ENCODE results near the gene GARS1. TPM values are rescaled to one million over a fixed set of nuclear protein-coding genes. Genes with fewer than 3 reads are reported as not detected.

The GARS1 gene
- total and polyA plus RNA-seq, 9 of the 15 experiments (the other 6 are each of a cell fraction or from before 2014, with no cell fraction given): 142 to 769 (median 272) TPM

DNA sequence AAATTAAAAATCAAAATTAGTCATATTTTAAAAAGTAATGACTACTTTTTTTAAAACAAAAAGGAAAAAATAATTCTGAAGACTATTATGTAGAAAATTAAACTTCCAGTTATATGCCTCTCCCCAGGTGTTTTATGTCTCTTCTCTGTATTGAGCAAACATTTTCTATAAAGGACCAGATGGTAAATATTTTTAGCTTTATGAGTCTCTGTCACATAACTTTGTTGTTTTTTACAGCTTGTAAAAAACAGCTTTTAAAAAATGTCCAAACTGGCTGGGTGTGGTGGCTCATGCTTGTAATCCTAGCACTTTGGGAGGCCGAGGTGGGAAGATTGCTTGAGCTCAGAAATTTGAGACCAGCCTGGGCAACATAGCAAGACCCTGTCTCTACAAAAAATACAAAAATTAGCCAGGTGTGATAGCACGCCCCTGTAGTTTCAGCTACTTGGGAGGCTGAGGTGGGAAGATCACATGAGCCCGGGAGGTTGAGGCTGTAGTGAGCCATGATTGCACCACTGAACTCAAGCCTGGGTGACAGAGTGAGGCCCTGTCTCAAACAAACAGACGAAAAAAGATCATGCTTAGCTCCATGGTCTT is 23.5 kb downstream of the GARS1 start:
- DNase-seq (ENCODE audit: extremely low read depth in 1 of 4, low spot score in 3 of 4) (no peak), FAIRE-seq (no peak), ATAC-seq (no peak)
- 86% methylated on average over 4 of the region's 4 CpGs for WGBS (ENCODE audit: insufficient coverage, low coverage, missing lambda C conversion rate)
- BruUV-seq (replicated peaks): no TSS peak
- H2AFZ ChIP-seq (ENCODE audit: low read depth, low read length): no peak overlapping the region
- no peak for TF ChIP-seq ZKSCAN8 (CRISPR knock-in tag; IDR thresholded peaks at IDR 0.05)
- TF ChIP-seq HOXB6 (CRISPR knock-in tag; IDR thresholded peaks at IDR 0.05; ENCODE audit: borderline replicate concordance): no peak
- no peak for TF ChIP-seq EP400 (IDR thresholded peaks at IDR 0.05)
- TF ChIP-seq ATF1 (CRISPR knock-in tag; IDR thresholded peaks at IDR 0.05): no peak
- no peak for TF ChIP-seq ATF1 (tag; IDR thresholded peaks at IDR 0.05)
- TF ChIP-seq CBX3 (IDR thresholded peaks at IDR 0.05; ENCODE audit: borderline replicate concordance in 1 of 2, low read length in 2 of 2): no peak
- TF ChIP-seq SUPT5H (IDR thresholded peaks at IDR 0.05): peak; percentile 17; the same call in 1 of the 2 replicates
- TF ChIP-seq, protein P1, sequence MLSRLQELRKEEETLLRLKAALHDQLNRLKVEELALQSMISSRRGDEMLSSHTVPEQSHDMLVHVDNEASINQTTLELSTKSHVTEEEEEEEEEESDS (CRISPR knock-in tag; IDR thresholded peaks at IDR 0.05): no peak
- no peak for TF ChIP-seq BCL6 (CRISPR knock-in tag; IDR thresholded peaks at IDR 0.05)
- TF ChIP-seq ZNF121 (CRISPR knock-in tag; conservative IDR thresholded peaks at IDR 0.05): peak; percentile 58
- TF ChIP-seq ZSCAN32 (CRISPR knock-in tag; IDR thresholded peaks at IDR 0.05): no peak
- TF ChIP-seq HDGF (IDR thresholded peaks at IDR 0.05): no peak
- TF ChIP-seq, protein P2, sequence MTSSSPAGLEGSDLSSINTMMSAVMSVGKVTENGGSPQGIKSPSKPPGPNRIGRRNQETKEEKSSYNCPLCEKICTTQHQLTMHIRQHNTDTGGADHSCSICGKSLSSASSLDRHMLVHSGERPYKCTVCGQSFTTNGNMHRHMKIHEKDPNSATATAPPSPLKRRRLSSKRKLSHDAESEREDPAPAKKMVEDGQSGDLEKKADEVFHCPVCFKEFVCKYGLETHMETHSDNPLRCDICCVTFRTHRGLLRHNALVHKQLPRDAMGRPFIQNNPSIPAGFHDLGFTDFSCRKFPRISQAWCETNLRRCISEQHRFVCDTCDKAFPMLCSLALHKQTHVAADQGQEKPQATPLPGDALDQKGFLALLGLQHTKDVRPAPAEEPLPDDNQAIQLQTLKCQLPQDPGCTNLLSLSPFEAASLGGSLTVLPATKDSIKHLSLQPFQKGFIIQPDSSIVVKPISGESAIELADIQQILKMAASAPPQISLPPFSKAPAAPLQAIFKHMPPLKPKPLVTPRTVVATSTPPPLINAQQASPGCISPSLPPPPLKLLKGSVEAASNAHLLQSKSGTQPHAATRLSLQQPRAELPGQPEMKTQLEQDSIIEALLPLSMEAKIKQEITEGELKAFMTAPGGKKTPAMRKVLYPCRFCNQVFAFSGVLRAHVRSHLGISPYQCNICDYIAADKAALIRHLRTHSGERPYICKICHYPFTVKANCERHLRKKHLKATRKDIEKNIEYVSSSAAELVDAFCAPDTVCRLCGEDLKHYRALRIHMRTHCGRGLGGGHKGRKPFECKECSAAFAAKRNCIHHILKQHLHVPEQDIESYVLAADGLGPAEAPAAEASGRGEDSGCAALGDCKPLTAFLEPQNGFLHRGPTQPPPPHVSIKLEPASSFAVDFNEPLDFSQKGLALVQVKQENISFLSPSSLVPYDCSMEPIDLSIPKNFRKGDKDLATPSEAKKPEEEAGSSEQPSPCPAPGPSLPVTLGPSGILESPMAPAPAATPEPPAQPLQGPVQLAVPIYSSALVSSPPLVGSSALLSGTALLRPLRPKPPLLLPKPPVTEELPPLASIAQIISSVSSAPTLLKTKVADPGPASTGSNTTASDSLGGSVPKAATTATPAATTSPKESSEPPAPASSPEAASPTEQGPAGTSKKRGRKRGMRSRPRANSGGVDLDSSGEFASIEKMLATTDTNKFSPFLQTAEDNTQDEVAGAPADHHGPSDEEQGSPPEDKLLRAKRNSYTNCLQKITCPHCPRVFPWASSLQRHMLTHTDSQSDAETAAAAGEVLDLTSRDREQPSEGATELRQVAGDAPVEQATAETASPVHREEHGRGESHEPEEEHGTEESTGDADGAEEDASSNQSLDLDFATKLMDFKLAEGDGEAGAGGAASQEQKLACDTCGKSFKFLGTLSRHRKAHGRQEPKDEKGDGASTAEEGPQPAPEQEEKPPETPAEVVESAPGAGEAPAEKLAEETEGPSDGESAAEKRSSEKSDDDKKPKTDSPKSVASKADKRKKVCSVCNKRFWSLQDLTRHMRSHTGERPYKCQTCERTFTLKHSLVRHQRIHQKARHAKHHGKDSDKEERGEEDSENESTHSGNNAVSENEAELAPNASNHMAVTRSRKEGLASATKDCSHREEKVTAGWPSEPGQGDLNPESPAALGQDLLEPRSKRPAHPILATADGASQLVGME (CRISPR knock-in tag; IDR thresholded peaks at IDR 0.05): no peak
- H3K9me3 ChIP-seq (replicated peaks; ENCODE audit: control insufficient read depth, insufficient read depth, low read depth, low read length): no peaks in the 10 kb centered on the region
- no peaks in the 10 kb centered on the region for H3K9me1 ChIP-seq (ENCODE audit: control insufficient read depth, insufficient read depth, low read length)
- CTCF ChIA-PET (ENCODE audit: low intra/inter-chr PET ratio): no interaction called here
- intact Hi-C loops (cut with micrococcal nuclease): loop anchor here (2.0 kb wide), 1 partner anchor 13 kb away; no protein-coding TSS in a partner anchor
- H3K4me2 ChIP-seq (ENCODE audit: insufficient read depth, low read length): no peak overlapping the region
- peaks cover 4% of the 10 kb centered on the region; the same call in 1 of the 2 replicates for H4K20me1 ChIP-seq (replicated peaks; ENCODE audit: control insufficient read depth, insufficient read depth, low read length)
- POLR2A ChIA-PET: interaction anchor here (0.7 to 3.5 kb wide), 7 partner anchors 8 to 98 kb away, joined by 3 to 35 read pairs (median 4); no protein-coding TSS in a partner anchor
- H3K4me1 ChIP-seq (replicated peaks in 1 of 2; ENCODE audit: control insufficient read depth in 2 of 2, insufficient read depth in 2 of 2, low read length in 2 of 2): no peaks in the 10 kb centered on the region
- H3K79me2 ChIP-seq (ENCODE audit: control insufficient read depth, insufficient read depth, low read length): peaks cover 38% of the 10 kb centered on the region
- H3K27ac ChIP-seq (ENCODE audit: extremely low read depth, low read depth, low read length): no peak overlapping the region
- in situ Hi-C loops (cut with MboI): no loop called here
- no peak overlapping the region for H3K4me3 ChIP-seq
- H3K27me3 ChIP-seq (ENCODE audit: control insufficient read depth in 2 of 2, insufficient read depth in 2 of 2, low read length in 2 of 2): no peaks in the 10 kb centered on the region
- no peak overlapping the region for H3K9ac ChIP-seq (ENCODE audit: insufficient read depth in 1 of 2, low read depth in 2 of 2, low read length in 2 of 2)
- peaks cover 92% of the 10 kb centered on the region for H3K36me3 ChIP-seq (ENCODE audit: control insufficient read depth, insufficient read depth, low read length)
